GM21717 (cell line): ENCODE data around the gene RAB1B.

Source experiments
- ATAC-seq: cut with Tn5 transposase; IDR thresholded peaks from one replicate; pipeline ENCODE4 v1.9.1; 2021; ENCODE audit warnings: mild to moderate bottlenecking, moderate library complexity; ENCODE audit not compliant: unreplicated experiment

RAB1B gene

DNA sequence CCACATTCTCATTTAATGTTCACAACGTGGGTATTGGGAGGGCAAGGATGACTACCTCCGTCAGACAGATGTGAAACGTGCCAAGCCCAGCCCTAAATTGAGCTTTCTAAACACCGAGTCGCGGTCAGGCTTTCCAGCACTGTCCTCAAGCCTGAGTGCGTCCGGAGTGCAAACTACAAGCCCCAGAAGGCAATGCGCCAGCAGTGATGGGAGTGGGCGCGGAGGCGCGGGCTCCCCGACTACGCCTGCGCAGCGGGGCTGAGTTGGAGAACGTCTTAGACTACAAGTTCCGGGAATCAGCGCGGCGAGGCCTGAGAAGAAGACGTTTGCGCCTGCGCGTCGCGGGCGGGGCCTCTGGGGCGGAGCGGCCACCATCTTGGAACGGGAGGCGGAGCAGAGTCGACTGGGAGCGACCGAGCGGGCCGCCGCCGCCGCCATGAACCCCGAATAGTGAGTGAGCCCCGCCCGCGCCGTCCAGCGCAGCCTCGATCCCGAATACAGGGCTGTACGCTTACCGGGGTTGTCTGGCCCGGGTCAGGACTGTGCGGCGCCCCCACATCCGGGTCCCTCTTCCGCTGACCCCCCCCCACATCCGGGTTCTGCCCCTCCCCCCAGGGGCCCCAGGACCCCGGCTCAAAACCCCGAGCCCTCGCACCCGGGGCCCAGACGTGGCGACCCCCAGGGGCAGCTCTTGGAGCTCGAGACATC is at the start of gene RAB1B:
RAB1B (plus strand) TSS at position 396 of the 708 bp plus-strand sequence; CDS start at position 437, 41 bp downstream.
- ATAC-seq = peak; percentile 57

DNA sequence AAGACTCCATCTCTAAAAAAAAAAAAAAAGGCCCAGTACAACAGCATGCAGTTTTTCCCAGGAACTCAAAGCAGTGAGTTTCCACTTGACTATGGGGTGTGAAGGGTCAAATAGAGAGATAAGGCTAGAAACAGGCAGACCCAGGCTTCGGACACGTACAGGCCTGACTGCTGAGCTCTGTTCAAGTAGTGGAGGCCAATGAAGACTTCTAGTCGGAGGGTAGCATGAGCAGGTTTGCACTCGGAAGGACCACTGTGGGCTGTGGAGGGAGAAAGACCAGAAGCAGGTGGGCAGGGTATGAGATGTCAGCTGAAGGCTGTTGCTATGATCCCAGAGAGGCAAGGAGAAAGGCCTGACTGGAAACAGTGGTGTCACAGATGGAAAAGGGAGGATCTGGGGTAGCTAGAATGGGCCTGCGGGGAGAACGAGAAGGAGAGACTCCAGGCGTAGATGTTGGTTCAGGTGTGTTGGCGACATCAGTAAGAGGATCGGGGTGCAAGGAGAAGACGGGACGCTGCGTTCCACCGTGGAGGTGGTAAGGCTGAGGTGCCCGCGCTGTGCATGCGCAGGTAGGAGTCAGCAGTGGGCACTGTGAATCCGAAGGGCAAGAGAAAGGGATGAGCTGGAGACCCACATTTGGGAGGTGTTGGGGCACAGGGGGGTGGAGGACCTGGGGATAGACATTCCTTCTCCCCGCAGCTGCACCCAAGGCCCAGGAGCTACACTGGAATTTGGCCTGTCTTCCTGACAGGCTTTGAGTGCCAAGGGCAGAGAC is 49.4 kb upstream of the RAB1B start:
- no peak for ATAC-seq

DNA sequence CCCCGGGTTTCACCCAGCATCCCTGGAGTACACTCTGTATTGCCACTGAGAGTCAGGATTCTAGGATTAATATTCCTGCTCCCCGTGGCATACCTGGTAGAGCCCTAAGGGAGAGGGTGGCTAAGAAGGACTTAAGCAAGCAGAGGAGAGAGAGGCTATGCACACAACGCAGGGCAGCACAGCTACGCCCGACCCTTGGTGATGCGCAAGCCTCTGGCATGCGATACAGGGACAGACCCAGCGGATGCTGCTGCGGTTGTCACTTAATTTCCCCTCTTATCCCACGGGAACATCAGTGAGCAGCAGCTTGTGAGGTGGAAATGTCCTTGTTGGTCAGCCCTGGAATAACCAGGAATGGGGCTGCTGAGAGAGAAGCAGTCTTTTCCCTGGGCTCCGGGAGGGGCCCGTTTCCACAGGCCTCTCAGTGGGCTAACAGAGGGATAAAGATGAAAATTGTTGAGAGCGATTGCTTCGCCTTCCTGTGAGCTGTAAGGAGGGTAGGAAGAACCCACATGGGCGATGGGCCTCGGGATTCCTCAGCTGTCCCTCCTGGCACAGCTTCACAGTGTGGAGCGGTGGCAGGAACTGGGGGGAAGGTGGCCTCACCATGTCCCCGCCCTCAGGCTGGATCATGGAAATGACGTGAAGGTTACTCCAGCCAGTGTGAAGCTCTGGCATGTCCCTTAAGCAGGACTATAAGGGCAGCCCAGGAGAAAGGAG is 48.4 kb upstream of the RAB1B start:
- no peak for ATAC-seq

DNA sequence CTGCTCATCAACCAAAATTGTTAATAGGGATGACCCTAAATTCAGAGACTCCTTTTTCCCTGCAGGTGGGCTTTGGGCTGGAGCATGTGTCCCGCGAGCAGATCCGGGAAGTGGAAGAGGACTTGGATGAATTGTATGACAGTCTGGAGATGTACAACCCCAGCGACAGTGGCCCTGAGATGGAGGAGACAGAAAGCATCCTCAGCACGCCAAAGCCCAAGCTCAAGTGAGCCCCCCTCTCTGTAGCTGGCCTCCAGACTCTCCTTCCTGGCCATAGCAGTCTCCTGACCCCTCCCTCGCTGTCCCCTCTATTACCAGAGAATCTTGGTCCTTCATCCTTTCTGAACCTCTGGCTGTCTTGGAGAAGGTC is 47.9 kb upstream of the RAB1B start:
- ATAC-seq = no peak

DNA sequence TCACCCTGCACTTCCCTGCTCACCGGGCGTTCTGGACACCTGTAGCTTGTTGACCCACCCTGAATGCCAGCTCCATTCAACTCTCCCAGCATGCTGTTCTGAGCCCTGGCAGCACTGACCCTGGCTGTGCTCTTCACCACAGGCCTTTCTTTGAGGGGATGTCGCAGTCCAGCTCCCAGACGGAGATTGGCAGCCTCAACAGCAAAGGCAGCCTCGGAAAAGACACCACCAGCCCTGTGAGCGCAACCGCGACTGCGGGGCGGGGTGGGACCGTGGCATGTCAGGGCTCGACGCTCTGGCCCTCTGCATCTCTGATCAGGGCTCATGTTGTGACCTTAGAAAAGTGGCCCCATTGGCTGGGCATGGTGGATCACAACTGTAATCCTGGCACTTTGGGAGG is 47.4 kb upstream of the RAB1B start:
- ATAC-seq = no peak

DNA sequence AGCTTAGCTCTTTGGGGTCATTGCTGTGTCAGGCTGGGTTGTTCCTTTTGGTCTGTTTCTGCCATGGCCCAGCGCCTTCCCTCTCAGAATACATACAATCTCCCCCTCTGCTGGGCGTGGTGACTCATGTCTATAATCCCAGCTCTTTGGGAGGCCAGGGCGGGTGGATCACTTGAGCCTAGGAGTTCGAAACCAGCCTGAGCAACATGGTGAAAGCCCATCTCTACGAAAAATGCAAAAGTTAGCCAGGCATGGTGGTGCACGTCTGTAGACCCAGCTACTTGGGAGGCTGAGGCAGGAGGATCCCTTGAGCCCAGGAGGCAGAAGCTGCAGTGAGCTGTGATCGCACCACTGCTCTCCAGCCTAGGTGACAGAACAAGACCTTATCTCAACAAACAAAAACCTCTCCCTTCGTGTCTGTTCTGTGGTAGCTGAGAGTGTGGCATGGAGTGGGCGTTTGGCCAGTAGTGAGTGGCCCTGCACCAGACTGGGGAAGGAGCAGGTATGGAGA is 46.7 kb upstream of the RAB1B start:
- ATAC-seq = no peak

DNA sequence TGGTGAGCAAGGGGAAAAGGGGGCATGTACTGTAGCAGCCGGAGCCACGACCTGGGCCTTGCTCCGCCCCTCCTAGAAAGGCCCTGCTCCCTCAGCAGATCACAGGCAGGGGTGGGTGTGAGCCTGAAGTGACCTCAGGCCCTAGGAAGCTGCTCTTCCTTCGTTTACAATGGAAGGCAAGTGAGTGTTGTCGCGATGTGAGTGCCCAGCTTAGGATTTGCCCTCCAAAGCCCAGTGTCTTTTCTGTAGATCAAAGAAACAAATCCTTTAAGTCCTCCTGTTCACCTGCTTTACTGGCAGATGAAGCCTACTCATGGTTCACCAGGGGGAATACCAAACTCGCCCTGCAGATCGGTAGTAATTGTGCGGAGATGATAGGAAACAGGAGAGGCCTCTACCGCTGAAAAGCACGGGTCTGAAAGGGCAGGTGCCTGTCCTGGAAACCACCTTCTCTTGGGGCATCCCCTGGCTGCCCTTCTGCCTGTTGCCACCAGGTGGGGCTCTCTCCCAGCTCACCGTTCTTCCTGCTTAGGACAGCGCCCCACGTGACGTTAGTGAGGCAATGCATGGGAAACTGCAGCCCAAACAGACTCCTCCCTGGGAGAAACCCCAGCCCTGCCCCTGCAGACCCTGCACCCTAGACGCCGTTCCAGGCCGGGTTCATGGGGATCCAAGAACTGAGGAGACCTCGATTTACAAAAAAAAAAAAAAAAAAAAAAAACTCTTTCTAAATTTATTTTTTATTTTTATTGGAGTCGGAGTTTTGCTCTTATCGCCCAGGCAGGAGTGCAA is 45.9 kb upstream of the RAB1B start:
- ATAC-seq = peak; percentile 68

DNA sequence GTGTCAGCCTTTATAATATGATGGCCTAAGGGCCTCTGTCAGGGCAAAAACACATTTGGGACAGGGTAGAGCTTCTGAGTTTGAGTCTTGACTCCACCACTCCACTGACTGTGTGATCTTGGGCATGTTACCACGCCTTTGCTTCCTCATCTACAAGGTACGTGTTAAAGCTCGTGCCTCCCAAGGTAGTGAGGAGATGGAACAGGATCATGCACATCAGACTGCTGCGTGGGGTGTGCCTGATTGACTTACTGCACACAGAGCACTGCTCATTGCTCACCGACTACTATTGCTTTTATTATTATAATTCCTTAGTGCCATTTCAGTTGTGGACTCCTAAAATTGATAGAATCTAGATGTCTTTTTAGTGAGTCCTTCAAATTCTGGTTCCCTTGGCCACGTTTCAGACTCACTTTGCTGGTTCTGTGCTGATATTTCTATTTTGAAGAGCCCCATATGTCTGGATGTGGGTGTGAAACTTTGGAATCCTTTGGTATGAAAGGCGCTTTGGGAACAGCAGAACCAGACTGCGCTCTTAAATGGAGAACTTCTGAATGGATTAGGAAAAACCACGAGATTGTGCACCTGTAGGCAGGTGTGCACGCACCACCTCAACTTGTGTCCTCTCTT is 44.1 kb upstream of the RAB1B start:
- no peak for ATAC-seq

DNA sequence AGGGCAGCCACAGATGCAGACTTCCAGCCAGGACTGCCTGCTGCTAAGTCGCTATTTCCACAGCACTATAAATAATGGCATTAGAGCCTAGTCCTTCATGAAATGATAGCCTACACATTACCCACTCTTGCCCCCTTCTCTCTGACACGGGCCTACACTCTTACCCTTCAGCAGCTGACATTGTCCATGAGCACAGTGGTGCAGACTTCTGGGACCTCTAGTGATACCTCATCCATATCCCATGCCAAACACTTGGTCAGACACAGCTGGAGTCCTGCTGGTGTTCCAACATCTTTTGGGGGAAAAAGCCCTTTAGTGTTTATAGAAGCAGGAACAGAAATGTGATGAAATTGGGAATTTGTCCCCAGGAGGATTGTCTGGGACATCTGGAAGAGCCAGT is 43.4 kb upstream of the RAB1B start:
- no peak for ATAC-seq

DNA sequence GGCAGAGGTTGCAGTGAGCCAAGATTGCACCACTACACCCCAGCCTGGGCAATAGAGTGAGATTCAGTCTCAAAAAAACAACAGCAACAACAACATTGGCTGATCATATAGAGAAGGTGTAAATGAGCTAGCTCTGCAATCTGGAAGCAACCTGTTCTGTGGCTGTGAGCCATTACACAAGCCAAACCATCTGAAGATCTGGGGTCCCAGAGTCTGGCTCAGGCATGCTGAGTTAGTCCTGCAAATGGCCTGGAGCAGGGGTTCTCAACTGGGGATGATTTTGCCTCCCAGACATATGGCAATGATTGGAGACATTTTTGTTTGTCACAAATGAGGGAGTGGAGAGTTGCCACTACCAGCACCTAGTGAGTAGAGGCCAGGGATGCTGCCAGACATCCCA is 42.3 kb upstream of the RAB1B start:
- no peak for ATAC-seq

DNA sequence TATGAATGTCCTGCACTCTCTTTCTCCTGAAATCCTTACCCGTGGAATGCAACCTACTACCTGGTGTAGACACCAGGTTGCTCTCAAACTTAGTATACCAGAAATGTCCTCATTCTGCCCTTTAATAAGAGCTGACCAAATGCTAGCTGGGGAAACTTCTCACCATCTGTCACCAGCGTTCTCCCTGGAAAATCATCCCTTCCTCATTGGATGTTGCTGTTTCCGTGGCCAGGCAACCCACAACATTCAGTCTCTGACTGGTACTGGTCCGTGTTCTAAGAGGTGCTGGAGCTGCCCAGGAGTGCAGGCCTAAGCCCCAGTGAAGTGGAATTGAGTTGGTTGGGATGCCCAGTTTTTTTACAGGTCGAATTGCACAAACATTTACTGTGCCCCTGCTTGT is 40.7 kb upstream of the RAB1B start:
- no peak for ATAC-seq

DNA sequence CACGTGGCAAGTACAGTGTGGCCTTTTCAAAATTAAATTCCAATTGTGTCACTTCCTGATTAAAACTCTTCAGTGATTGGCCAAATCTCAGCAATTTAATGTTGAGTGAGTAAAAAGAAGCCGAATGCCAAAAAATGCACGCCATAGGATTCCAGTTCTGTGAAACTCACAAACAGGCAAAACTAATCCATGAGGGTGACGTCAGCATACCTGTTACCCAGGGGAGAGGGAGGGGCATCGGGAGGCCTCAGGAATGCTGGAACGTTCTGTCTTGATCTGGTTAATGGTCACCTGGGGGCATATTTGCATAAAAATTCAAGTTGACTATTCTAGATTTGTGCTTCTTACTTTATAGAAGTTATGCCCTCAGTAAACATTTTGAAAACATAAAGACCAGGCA is 39.9 kb upstream of the RAB1B start:
- ATAC-seq = no peak

DNA sequence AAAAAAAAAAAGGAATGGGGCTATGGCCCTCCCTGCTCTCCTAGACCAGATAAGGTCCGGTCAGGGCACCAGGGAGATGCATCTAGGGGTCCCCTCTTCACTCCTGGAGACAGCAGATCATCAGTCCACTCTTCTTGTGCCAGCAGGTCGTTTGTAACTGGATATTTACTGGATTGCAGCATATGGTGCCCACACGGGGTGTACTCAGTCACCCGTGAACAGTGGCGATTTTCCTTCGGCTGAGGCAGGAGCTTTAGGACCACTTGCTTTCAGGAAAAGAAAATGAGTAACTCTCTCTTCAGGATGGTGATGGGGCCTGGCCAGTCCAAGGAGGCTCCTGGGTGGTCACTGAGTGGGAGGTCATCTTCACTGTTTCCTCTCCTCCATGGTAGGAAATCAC is 38.3 kb upstream of the RAB1B start:
- ATAC-seq = no peak

DNA sequence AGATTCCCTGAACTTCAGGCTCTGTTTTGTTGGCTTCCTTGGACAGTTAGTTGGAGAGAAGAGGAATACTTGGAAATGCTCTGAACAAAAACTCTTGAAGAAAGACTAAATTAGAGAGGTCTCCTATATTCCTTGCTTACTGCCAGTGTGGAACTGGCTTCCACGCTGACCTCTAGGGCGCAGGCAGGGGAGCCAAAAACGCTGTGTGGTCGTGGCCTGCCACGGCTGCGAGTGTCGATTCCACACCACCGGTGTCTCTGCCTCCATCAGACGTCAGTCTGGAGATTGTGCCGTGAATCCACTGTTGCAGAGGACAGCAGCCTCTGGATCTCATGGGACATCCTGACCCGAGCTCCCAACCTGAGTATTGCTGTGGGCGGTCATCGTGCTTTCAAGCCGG is 37.5 kb upstream of the RAB1B start:
- no peak for ATAC-seq

DNA sequence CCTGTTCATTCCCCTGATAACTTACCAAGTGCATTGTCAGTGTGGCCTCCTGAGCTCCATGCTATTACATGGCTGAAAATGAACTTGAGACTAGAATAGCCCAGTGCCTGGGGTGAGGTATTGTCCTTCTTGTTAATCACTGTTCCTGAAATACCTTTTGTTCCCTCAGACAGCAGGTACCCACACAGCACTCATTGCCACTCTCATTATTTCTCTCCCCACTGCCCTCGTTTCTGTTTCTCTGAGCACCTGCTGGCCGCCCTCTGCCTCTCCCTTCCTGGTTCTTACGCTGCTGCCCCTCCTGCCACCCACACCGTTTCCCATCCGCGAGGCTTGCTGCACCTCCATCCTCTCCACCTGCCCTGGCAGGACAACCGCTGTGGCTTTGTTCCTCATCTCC is 36.9 kb upstream of the RAB1B start:
- ATAC-seq = no peak

DNA sequence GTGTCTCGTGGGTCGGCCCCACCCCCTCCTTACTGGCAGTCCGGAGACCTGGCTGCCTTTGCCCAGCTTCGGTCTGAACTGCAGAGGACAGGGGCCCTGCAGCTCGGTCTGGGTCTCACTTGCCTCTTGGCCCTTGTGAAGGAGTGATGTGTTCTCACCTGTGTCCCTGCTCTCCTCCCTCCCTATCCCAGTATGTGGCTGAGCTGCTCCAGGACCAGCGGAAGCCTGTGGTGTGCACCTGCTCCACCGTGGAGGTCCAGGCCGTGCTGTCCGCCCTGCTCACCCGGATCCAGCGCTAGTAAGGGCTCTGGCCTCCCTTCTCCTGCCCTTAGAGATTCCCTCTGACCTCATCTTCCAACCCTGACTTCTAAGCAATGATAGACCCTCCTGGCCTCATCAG is 35.7 kb upstream of the RAB1B start:
- ATAC-seq = no peak

DNA sequence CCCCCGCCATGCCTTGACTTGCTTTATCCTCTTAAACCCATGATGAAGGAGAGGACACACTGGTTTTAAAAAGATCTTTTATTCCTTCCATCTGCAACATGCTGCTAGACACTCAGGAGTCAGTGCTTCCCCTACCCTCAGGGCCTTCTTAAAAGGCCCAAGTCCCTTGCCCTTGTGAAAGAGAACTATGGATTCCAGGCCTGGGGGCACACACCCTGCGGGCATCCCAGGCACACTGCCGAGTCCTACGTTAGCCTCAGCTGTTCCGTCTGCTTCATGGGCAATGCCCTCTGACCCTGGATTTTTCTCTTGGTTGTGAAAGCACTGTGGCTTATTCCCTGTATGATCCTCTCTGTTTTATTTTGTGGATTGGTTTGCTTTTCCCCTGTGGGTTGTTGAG is 35.1 kb upstream of the RAB1B start:
- no peak for ATAC-seq

DNA sequence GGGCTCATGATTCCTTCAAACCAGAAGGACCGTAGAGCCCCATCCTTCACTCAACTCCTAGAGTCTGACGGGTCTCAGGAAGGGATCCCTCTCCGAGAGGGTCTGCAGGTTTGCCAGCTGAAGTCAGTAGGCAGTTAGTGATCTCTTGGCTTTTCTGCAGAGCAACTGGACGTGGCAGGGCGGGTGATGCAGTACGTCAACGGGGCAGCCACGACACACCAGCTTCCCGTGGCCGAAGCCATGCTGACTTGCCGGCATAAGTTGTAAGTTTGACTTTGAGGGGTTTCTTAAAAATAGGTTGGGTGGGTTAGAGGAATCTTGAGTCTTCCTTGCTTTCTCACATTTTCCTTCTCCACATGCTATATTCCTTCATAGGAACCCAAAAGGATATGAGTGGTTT is 33.3 kb upstream of the RAB1B start:
- no peak for ATAC-seq

DNA sequence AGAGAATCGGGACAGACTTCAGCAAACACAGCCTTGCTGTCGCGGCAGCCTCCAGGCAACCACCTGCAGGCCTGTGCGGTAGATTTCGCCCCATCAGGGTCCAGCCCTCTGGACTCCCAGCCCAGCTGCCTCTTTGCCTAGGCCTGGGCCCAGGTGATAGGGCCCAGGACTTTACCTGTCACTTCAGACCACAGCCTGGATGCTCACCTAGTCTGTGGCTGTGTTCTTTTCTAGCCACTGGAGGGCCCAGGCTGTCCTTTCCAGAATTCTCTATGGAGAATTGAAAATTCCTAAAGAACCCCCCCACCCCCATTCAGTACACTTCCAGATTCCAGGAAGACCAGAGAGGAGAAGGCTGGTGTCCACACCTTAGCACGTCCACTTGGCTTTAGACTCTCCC is 30.6 kb upstream of the RAB1B start:
- no peak for ATAC-seq

DNA sequence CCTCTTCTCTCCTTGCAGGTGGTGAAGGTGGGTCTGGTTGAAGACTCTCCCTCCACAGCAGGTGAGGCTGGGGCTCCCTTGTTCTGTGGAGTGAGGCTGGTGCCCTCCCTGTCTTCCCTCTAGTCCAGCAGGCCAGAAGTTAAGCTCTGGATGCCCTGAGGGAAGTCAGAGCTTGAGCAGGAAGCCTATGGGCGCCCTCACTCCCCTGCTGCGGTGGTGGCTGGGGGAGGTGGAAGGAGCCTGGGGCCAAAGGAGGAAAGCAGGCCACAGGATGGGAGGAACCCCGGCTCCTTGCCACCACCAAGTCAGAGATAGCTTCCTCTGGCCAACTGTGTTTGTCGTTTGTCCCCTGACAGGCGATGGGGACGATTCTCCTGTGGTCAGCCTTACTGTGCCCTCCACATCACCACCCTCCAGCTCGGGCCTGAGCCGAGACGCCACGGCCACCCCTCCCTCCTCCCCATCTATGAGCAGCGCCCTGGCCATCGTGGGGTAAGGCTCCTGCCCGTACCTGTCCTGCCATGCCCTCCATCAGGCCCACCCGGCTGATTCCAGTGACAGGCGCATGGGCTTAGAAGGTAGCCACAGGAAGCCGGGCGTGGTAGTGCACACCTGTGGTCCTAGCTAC is 29.5 kb upstream of the RAB1B start:
- ATAC-seq = no peak
